Inflammatory macrophage treated with lipopolysaccharide for 1 hour (primary cell): ENCODE data around the gene SH3RF3.

Source experiments
- DNase-seq, 2 donors: peaks; one replicate each; pipeline ENCODE4 v3.0.0-alpha.2; 2020 to 2022

The SH3RF3 gene

DNA sequence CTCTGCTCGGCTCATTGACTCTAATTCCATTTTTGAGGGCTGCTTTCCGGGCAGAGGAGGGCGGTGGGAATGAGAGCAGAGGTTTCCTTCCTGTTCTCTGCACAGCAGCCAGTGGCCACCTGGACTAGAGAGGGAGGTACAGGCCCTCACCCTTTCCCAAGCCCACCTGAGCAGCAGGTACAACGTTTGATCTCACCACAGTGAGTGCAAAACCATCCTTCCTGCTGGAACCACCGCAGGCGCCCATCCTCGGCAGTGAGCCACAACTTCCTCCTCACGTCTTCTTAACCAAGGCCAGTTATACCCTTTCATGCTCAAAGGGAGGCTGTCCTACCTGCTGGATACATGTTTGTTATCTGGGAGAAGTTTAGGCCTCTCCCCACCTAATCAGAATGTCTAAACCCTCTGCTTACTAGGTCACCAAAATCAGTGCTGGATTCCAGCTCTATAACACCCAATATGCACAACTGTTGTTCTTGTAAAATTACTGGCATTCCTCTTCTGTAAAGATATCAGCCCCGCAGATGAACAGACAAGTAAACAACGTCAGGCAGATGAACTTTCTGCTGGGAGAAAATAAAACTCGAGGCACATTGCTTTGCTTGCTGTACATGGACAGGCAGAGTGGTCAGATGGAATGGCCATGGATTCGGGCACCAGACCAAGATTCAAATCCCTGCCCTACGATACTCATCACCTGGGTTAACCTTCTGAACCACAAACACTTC is 191.4 kb downstream of the SH3RF3 start:
- no peak for DNase-seq

GRCh38 chr2:109321570-109321969 is 192.6 kb downstream of the SH3RF3 start:
- DNase-seq = no peak

- DNase-seq = no peak
These were observed 193.1 kb downstream of the SH3RF3 start for GRCh38 chr2:109322111-109322510.

- no peak for DNase-seq
These were observed 193.6 kb downstream of the SH3RF3 start for GRCh38 chr2:109322641-109323040.

- DNase-seq = no peak
These were observed 195.9 kb downstream of the SH3RF3 start for GRCh38 chr2:109324861-109325260.

DNA sequence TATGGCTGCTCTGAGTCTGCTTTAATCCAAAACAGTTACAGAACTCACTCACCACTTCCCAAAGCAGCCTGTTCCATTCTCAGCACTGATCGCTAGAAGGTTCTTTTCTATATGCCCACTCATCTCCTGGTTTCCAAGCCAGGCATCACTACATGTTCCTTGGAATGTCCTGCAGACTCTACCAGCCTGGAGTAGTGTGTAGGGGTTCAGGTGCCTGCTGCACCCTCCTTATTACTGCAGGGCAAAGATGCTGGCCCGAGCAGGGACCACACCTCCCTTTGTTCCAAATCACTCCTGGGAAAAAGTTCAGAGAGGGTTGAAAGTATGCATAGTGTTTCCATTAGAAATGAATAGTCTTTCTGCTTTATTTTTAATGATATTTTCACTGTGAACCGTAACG is 196.6 kb downstream of the SH3RF3 start:
- DNase-seq = no peak

- DNase-seq = no peak
These were observed 197.3 kb downstream of the SH3RF3 start for GRCh38 chr2:109326306-109326705.

- no peak for DNase-seq
These were observed 201.1 kb downstream of the SH3RF3 start for GRCh38 chr2:109330056-109330455.

- DNase-seq = no peak
These were observed 202.1 kb downstream of the SH3RF3 start for GRCh38 chr2:109331081-109331480.

GRCh38 chr2:109331896-109332848 is 203.2 kb downstream of the SH3RF3 start:
- DNase-seq = peak; percentile 90 to 92

- DNase-seq = no peak
These were observed 203.9 kb downstream of the SH3RF3 start for GRCh38 chr2:109332880-109333279.

GRCh38 chr2:109333414-109334210 is 204.6 kb downstream of the SH3RF3 start:
- peak; percentile 47 to 55 for DNase-seq

DNA sequence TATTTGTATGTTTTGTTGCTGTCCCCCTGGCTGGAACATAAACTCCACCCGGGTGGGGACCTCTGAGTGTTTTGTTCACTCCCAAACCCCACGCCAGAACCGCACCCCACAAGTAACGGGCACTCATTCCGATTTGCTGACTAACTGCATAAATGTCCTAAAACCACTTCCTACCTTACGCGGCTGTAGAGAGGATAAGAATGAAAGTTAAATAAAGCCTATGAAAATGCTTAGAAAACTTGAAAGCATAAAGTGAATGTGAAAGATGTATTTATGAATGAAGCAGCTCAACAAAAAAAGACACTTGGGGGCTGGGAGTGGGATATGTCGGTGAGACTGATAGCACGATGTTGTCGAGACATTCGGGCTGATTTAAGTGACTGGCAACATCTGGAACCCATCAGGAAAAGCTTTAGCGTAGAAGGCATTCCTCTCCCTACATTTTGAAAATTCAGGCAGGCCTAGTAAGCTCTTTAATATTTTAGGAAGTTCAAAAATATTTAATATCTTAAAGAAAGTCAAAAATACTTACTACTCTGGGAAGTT is 206.7 kb downstream of the SH3RF3 start:
- no peak for DNase-seq

- DNase-seq = no peak
These were observed 207.3 kb downstream of the SH3RF3 start for GRCh38 chr2:109336296-109336695.

DNA sequence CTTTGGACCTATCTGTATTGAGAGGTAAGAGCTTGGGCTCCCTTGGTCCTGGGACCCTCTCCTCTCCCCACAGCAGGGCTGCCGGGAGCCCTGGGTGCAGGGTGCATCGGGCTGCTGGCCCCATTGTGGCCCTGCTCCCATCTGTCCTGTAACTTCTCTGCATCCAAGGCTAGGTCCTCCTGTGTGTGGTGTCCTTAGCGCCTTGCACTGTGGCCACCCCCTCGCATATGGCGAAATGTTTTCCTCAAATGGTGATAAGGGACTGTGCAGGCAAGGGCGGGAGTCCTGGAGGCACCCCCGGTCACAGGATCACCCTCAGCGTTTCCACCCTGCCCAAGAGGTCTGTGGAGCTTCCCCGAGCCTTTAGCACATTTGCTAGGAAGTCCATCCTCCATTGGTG is 208.2 kb downstream of the SH3RF3 start:
- no peak for DNase-seq

DNA sequence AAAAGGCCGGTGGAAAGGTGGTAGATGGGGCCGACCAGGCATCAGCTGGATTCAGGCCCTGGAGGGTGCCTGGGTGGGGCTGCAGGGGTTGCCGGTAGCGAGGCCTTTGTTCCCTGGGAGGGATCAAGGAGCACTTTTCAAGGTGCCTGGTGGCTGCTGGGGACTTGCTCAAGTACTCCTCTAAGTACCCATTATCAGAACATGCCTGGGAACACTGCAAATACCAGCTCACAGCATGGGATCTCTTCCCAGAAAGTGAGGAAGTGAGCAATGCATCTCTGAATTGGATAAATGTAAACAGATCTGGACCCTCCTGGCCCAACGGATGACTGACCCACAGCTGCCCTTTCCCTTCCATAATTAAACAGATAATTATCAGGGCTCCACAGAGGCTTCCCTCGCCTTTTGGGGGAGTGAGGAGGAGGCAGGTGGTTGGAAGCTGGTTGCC is 210.5 kb downstream of the SH3RF3 start:
- DNase-seq = no peak

GRCh38 chr2:109340381-109340780 is 211.4 kb downstream of the SH3RF3 start:
- no peak for DNase-seq

DNA sequence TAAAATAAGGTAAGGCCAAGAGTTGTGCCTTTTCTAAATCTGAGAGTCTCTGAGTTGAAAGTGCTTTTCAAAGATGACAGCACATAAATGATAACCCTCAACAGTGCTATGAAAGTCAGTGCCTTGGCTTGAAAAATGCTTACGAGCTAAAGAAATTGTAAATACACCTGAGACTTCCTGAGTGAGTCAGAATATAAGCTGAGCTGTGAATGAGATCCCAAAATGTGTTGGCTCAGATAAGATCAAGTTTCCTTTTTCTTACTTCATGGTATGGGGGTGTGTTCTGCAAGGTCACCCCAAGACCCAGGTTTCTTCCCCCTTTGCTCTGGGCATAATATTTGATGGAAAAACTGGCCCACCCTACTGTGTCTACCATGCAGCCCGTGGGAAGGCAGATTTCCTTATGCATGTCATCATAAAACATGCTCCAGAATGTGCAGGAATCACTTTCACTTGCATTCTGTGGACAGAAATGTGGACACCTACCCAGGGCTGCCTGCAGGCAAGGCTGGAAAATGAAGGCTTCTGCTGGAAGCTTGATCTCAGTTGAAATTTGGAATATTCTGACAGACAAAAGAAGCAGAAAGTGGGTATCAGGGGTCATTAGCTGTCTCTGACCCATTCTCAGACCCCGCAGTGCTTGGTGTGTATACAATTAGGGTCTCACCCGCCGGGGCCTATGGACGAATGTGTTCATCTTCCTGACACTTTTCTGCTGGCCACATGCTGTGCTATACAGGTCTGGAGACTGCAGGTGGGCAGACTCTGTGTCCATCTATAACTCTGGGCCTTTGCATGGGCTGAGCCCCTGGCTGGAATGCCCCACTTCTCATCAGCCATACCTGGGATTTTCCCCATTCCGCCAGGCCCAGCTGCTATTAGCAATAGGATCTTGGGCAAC is 212.6 kb downstream of the SH3RF3 start:
- peak in 1 of 2 donors; percentile 19 for DNase-seq

DNA sequence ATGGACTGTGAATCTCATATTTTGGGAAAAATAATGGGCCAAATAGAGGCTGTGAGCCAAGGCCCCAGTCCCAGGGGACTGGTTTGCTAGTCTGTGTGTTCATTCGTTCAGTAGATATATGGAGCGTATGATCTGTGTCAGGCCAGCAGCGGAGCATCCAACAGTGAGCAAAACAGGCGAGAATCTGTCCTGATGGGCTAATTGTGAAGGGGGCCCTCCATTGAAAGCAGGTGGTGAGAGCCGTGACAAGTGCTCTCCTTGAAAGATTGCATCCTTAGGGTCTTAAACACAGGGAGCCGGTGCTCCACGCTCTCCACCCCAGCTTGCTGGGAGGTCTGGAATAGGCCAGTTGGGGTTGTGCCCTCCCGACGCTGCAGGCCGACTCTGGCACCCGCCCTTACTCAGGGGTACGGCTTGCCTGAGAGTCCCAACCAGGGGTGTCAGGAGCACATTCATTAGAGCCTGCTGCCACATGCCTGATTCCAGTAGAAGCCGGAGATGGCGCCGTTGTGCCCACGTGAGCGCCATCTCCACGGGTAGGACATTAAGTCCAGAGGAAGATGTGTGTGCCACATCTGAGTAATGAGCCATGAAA is 213.3 kb downstream of the SH3RF3 start:
- DNase-seq = no peak

DNA sequence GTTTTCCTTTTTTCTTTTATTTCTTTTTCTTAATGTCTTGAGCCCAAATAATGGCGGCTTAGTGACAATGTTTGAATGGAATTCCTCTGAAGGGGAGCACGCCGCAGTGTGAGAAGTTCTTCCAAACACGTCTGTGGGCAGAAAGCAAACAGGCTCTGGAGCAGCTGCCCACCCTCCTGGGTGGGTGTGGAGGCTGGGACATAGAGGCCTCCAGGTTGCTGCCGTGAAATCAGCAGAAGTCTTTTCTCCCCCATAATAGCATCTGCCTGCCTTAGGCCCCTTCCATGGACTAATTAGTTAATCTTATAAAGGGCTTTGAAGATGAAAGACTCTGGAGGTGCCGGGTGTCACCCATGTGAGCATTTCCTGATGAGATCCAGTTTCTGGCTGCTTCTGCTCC is 213.9 kb downstream of the SH3RF3 start:
- DNase-seq = no peak

GRCh38 chr2:109343460-109343859 is 214.5 kb downstream of the SH3RF3 start:
- DNase-seq = no peak
